HCT116 (cell line): ENCODE measurements around the gene VEZF1. TPM values are rescaled to one million over a fixed set of nuclear protein-coding genes. Genes with fewer than 3 reads are reported as not detected.

Experiments used
- ATAC-seq: fragments of 200-7000 bp; cut with Tn5 transposase; 2 replicates; pipeline ENCODE4 v1.9.1; 2020; ENCODE audit warnings: mild to moderate bottlenecking, moderate library complexity
- BruUV-seq: library from RNA; stranded (reverse); fragments of 400-500 nt; replicated peaks from 2 replicates; lab custom pipeline; 2021; lab: Mats Ljungman, UMichigan
- CTCF ChIA-PET: fragments of 300-600 bp; sonication (Branson Sonifier 250); formaldehyde crosslinking; loops from one replicate; lab custom pipeline; 2021; ENCODE audit warnings: antibody characterized with exemption; lab: Charles Lee
- POLR2A ChIA-PET: fragments of 300-600, 350-600 bp; sonication (Branson Sonifier 250); formaldehyde crosslinking; loops from one replicate; lab custom pipeline; 2021; ENCODE audit warnings: antibody characterized with exemption; lab: Charles Lee
- RAD21 ChIA-PET, 2 experiments: fragments of 300-600 bp; sonication (Branson Sonifier 250); formaldehyde crosslinking; loops; one replicate each; lab custom pipeline; 2023; ENCODE audit warnings: low total read pairs in 2 of 2; ENCODE audit not compliant: uncharacterized antibody in 2 of 2, unreplicated experiment in 2 of 2, low non-redundant PET in 1 of 2; lab: Charles Lee
- DNase-seq: peaks from one replicate; pipeline ENCODE4 v3.0.0-alpha.2; 2010; ENCODE audit warnings: low read depth, low spot score
- H2AFZ ChIP-seq: fragments of 200-600 bp; shearing (Covaris generic), sonication (generic); 2 replicates; pipeline ENCODE4 v1.6.1; 2017; ENCODE audit warnings: low read depth, mixed run types, mixed read lengths, antibody characterized with exemption, low read length; ENCODE audit not compliant: poor library complexity, severe bottlenecking
- H3K27ac ChIP-seq: 2 replicates; pipeline ENCODE4 v1.5.1; 2012; ENCODE audit warnings: low read depth, low read length
- H3K27me3 ChIP-seq: fragments of 200-600 bp; sonication (generic); 2 replicates; pipeline ENCODE4 v1.6.1; 2016; ENCODE audit warnings: mixed run types, low read length, mixed read lengths; ENCODE audit not compliant: insufficient read depth
- H3K36me3 ChIP-seq, 2 experiments: fragments of 200-500 bp in 1 of 2; fragments of 200-600 bp in 1 of 2; sonication (Bioruptor generic) in 1 of 2; sonication (generic) in 1 of 2; 2 replicates each; pipeline versions ENCODE4 v1.5.1 to v1.6.1; 2014 to 2016; ENCODE audit warnings: low read length in 2 of 2, inconsistent platforms in 1 of 2, mixed read lengths in 1 of 2, mixed run types in 1 of 2; ENCODE audit not compliant: insufficient read depth in 2 of 2, control insufficient read depth in 1 of 2
- H3K4me1 ChIP-seq, 2 experiments: fragments of 200-600 bp in 1 of 2; sonication (generic) in 1 of 2; 2 replicates each; pipeline versions ENCODE4 v1.5.1 to v1.6.1; 2012 to 2017; ENCODE audit warnings: low read length in 2 of 2, inconsistent platforms in 1 of 2, mild to moderate bottlenecking in 1 of 2, mixed read lengths in 1 of 2, mixed run types in 1 of 2, moderate library complexity in 1 of 2; ENCODE audit not compliant: insufficient read depth in 2 of 2, control insufficient read depth in 1 of 2
- H3K4me2 ChIP-seq: fragments of 200-600 bp; sonication (generic); 2 replicates; pipeline ENCODE4 v1.6.1; 2017; ENCODE audit warnings: mixed run types, low read length, mixed read lengths
- H3K4me3 ChIP-seq, 2 experiments: fragments of 200-600 bp in 1 of 2; sonication (generic) in 1 of 2; replicated peaks in 1 of 2; 2 replicates each; pipeline ENCODE4 v1.5.1; 2011 to 2016; ENCODE audit warnings: low read length in 2 of 2, control low read depth in 1 of 2, low read depth in 1 of 2, mild to moderate bottlenecking in 1 of 2, mixed read lengths in 1 of 2, mixed run types in 1 of 2
- H3K79me2 ChIP-seq: fragments of 200-600 bp; sonication (generic); 2 replicates; pipeline ENCODE4 v1.6.1; 2017; ENCODE audit warnings: mild to moderate bottlenecking, mixed run types, low read length, moderate library complexity, mixed read lengths; ENCODE audit not compliant: insufficient read depth
- H3K9ac ChIP-seq: fragments of 200-600 bp; sonication (generic); 2 replicates; pipeline ENCODE4 v1.6.1; 2016; ENCODE audit warnings: low read length, mixed read lengths
- H3K9me2 ChIP-seq: fragments of 200-600 bp; sonication (generic), shearing (Covaris generic); 2 replicates; pipeline ENCODE4 v1.6.1; 2017; ENCODE audit warnings: mixed run types, mild to moderate bottlenecking, moderate library complexity; ENCODE audit not compliant: insufficient read depth
- H3K9me3 ChIP-seq, 2 experiments: fragments of 200-500 bp in 1 of 2; fragments of 200-600 bp in 1 of 2; sonication (Bioruptor generic) in 1 of 2; sonication (generic) in 1 of 2; 2 replicates each; pipeline ENCODE4 v1.6.1; 2014 to 2017; ENCODE audit warnings: low read length in 2 of 2, mixed read lengths in 2 of 2, inconsistent platforms in 1 of 2, low read depth in 1 of 2, mild to moderate bottlenecking in 1 of 2, mixed run types in 1 of 2, moderate library complexity in 1 of 2; ENCODE audit not compliant: control insufficient read depth in 1 of 2, insufficient read depth in 1 of 2
- H4K20me1 ChIP-seq: fragments of 200-600 bp; sonication (generic), shearing (Covaris generic); 2 replicates; pipeline ENCODE4 v1.6.1; 2017; ENCODE audit warnings: mixed run types, mild to moderate bottlenecking, moderate library complexity; ENCODE audit not compliant: insufficient read depth
- CTCF ChIP-seq, 3 experiments: fragments of 200-600 bp in 1 of 3; sonication (generic) in 1 of 3; IDR thresholded peaks in 2 of 3; conservative IDR thresholded peaks in 1 of 3; 2 replicates each; pipeline ENCODE4 v1.5.1; 2012 to 2017; ENCODE audit warnings: low read depth in 2 of 3, low read length in 2 of 3, antibody characterized with exemption in 1 of 3, borderline replicate concordance in 1 of 3, control low read depth in 1 of 3, mild to moderate bottlenecking in 1 of 3, mixed read lengths in 1 of 3, mixed run types in 1 of 3, moderate library complexity in 1 of 3; ENCODE audit not compliant: insufficient read depth in 1 of 3
- ELF1 ChIP-seq: IDR thresholded peaks from 2 replicates; pipeline ENCODE4 v1.6.1; 2012; ENCODE audit warnings: low read depth, borderline replicate concordance
- EZH2 ChIP-seq: fragments of 200-600 bp; sonication (generic); IDR thresholded peaks from 2 replicates; pipeline ENCODE4 v1.6.1; 2017; ENCODE audit warnings: antibody characterized with exemption, mixed run types
- JUND ChIP-seq: IDR thresholded peaks from 2 replicates; pipeline ENCODE4 v1.6.1; 2012
- MAX ChIP-seq: IDR thresholded peaks from 2 replicates; pipeline ENCODE4 v1.6.1; 2012
- POLR2A ChIP-seq: IDR thresholded peaks from 2 replicates; pipeline ENCODE4 v1.7.0; 2011; ENCODE audit warnings: borderline replicate concordance; ENCODE audit not compliant: insufficient read depth, insufficient read length; ENCODE audit errors: extremely low read depth
- POLR2AphosphoS5 ChIP-seq: IDR thresholded peaks from 2 replicates; pipeline ENCODE4 v1.6.1; 2011; ENCODE audit warnings: mild to moderate bottlenecking, low read depth, low read length, moderate library complexity
- REST ChIP-seq: IDR thresholded peaks from 2 replicates; pipeline ENCODE4 v1.6.1; 2012; ENCODE audit warnings: low read depth
- SIN3A ChIP-seq: IDR thresholded peaks from 2 replicates; pipeline ENCODE4 v1.6.1; 2012; ENCODE audit warnings: low read depth
- SP1 ChIP-seq: IDR thresholded peaks from 2 replicates; pipeline ENCODE4 v1.6.1; 2012; ENCODE audit warnings: low read depth
- TCF7L2 ChIP-seq: IDR thresholded peaks from 2 replicates; pipeline ENCODE4 v1.7.0; 2011; ENCODE audit warnings: borderline replicate concordance, inconsistent platforms; ENCODE audit not compliant: insufficient read depth, insufficient read length; ENCODE audit errors: extremely low read depth
- ZFX ChIP-seq: fragments of 450-650 bp; IDR thresholded peaks from 2 replicates; pipeline ENCODE4 v1.6.1; 2017
- ZNF274 ChIP-seq: fragments of 200-500 bp; sonication (Bioruptor generic); IDR thresholded peaks from 2 replicates; pipeline ENCODE4 v1.6.1; 2014; ENCODE audit warnings: mild to moderate bottlenecking, low read depth, low read length, inconsistent platforms
- intact Hi-C: fragments of 100-400 bp; cut with micrococcal nuclease; formaldehyde crosslinking; loops from 2 replicates; pipeline ENCODE4 v1.10.0; 2022
- total RNA-seq: library from RNA; stranded (reverse); gene quantifications from one replicate; pipeline ENCODE4 v1.2.1, GENCODE V29; 2021; ENCODE audit not compliant: unreplicated experiment

The VEZF1 gene
- total RNA-seq, 1 experiment from 2014 or later: 70.2 TPM

- Histone ChIP-seq H3K27me3 (no peaks in the 10 kb centered on the region), H3K9ac (no peak overlapping the region), H3K4me1 (peaks cover 35 to 78% of the 10 kb centered on the region in 2 experiments), H3K4me3 (no peak overlapping the region), H3K79me2 (peaks cover 86% of the 10 kb centered on the region), H3K9me3 (no peaks in the 10 kb centered on the region), H4K20me1 (no peaks in the 10 kb centered on the region), H3K4me2 (no peak overlapping the region), H3K9me2 (no peaks in the 10 kb centered on the region), H2AFZ (no peak overlapping the region), H3K36me3 (no peaks in the 10 kb centered on the region; a peak in 1 of 4 replicates), H3K27ac (no peak overlapping the region)
- BruUV-seq: no TSS peak
- DNase-seq: no peak
- TF ChIP-seq JUND (no peak), CTCF (IDR thresholded peaks at IDR 0.05 in 2 of 3, conservative IDR thresholded peaks at IDR 0.05 in 1 of 3; ENCODE audit: borderline replicate concordance in 1 of 3, insufficient read depth in 1 of 3, low read depth in 2 of 3, low read length in 2 of 3) (no peak), ZFX (no peak), SP1 (no peak), SIN3A (no peak), POLR2AphosphoS5 (no peak), MAX (no peak)
- no peak for ATAC-seq
- RAD21 ChIA-PET: no interaction called here
- intact Hi-C loops: no loop called here
- CTCF ChIA-PET: no interaction called here
- POLR2A ChIA-PET: no interaction called here
Observed at GRCh38 chr17:57929386-57929785, 58.7 kb downstream of the VEZF1 start.

GRCh38 chr17:57928928-57929327 is 59.1 kb downstream of the VEZF1 start:
- Histone ChIP-seq H3K9me2 (no peaks in the 10 kb centered on the region), H3K27ac (no peak overlapping the region), H3K9ac (no peak overlapping the region), H3K4me3 (no peak overlapping the region), H3K4me1 (peaks cover 35 to 76% of the 10 kb centered on the region in 2 experiments), H4K20me1 (no peaks in the 10 kb centered on the region), H3K4me2 (no peak overlapping the region), H2AFZ (no peak overlapping the region), H3K27me3 (no peaks in the 10 kb centered on the region), H3K36me3 (no peaks in the 10 kb centered on the region; a peak in 1 of 4 replicates), H3K79me2 (peaks cover 84% of the 10 kb centered on the region), H3K9me3 (no peaks in the 10 kb centered on the region)
- RAD21 ChIA-PET: no interaction called here
- POLR2A ChIA-PET: no interaction called here
- no TSS peak for BruUV-seq
- ATAC-seq (no peak), DNase-seq (no peak)
- intact Hi-C loops: no loop called here
- CTCF ChIA-PET: no interaction called here
- TF ChIP-seq JUND (no peak), TCF7L2 (no peak), SP1 (no peak), POLR2A (no peak), REST (no peak), CTCF (IDR thresholded peaks at IDR 0.05 in 2 of 3, conservative IDR thresholded peaks at IDR 0.05 in 1 of 3; ENCODE audit: borderline replicate concordance in 1 of 3, insufficient read depth in 1 of 3, low read depth in 2 of 3, low read length in 2 of 3) (no peak), EZH2 (no peak), ZNF274 (no peak), ELF1 (no peak)
